Loucy (cell line): ENCODE results near the gene IRAK1BP1.

ENCODE experiments used
- CTCF ChIP-seq: fragments of 200-600 bp; sonication (generic); conservative IDR thresholded peaks from 2 replicates; pipeline ENCODE4 v1.5.1; 2014; ENCODE audit warnings: mild to moderate bottlenecking, antibody characterized with exemption, low read length
- EZH2phosphoT487 ChIP-seq: fragments of 200-600 bp; IDR thresholded peaks from 2 replicates; pipeline ENCODE4 v1.6.1; 2018; ENCODE audit warnings: antibody characterized with exemption, mild to moderate bottlenecking, moderate library complexity, borderline replicate concordance

GRCh38 chr6:78867020-78867369 is 356 bp upstream of the IRAK1BP1 start:
- no peak for TF ChIP-seq CTCF
- TF ChIP-seq EZH2phosphoT487: no peak
